ENCODE measurements around the gene LTBP3. TPM values are rescaled to one million over a fixed set of nuclear protein-coding genes. Genes with fewer than 3 reads are reported as not detected.

Gene LTBP3
- total and polyA plus RNA-seq, 5 donors from 2014 or later, result 9.2 to 132 (median 14.6) TPM

DNA sequence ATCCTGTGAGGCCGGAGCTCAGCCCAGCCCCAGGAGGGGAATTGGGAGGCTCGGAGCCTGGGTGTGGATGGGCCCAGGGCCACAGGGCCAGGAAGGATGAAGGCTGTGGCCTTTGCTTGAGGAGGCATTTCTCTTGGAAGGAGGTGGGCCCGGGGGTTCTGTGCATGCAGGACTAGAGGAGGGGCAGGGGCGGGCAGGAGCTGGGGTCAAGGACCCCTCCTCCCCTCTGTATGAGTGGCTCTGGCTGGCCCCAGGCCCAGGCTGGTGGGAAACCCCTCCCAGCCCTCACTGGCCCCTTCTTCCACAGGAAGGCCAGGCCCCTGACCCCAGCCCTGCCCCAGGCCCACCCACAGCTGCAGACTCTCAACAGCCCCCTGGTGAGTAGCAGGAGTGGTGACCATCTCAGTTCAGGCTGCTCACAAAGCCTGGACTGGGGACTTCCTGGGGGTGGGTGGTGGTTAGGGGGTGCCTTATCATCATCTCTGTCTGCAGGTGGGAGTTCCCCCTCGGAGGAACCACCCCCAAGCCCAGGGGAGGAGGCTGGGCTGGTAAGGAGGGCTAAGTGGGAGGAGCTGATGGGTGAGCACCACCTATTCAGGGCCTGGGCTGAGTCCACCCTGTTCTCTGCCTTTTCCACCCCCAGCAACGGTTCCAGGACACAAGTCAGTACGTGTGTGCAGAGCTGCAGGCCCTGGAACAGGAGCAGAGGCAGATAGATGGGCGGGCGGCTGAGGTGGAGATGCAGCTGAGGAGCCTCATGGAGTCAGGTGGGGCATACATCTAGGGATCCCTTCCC lies 31.5 kb upstream of the LTBP3 start:
- H3K36me3 ChIP-seq (ENCODE audit: control insufficient read depth, insufficient read depth, low read length), result peaks cover 14% of the 10 kb centered on the region
- peaks cover 19% of the 10 kb centered on the region for H3K4me1 ChIP-seq (ENCODE audit: control insufficient read depth, insufficient read depth, low read length, poor library complexity, severe bottlenecking)
- H3K4me3 ChIP-seq (ENCODE audit: low read depth, low read length), result no peak overlapping the region
- ATAC-seq (ENCODE audit: low read depth in 2 of 2) (peak in 1 of 2 donors; percentile 6), DNase-seq (no peak)
- Mint-ChIP-seq H3K27ac (peak overlapping the region in 1 of 3 donors; percentile 66), H3K9me3 (no peaks in the 10 kb centered on the region), H3K27me3 (no peaks in the 10 kb centered on the region), H3K4me3 (no peak overlapping the region), H3K4me1 (peaks cover 0 to 33% (median 13%) of the 10 kb centered on the region in 4 donors), H3K36me3 (peaks cover 4% of the 10 kb centered on the region)
- H3K27ac ChIP-seq (ENCODE audit: insufficient read depth, low read length, poor library complexity, severe bottlenecking), result peak overlapping the region; percentile 23
- no peaks in the 10 kb centered on the region for H3K9me3 ChIP-seq (ENCODE audit: control insufficient read depth in 2 of 2, low read length in 2 of 2)
- H3K27me3 ChIP-seq (ENCODE audit: control insufficient read depth, insufficient read depth, low read length), result no peaks in the 10 kb centered on the region

DNA sequence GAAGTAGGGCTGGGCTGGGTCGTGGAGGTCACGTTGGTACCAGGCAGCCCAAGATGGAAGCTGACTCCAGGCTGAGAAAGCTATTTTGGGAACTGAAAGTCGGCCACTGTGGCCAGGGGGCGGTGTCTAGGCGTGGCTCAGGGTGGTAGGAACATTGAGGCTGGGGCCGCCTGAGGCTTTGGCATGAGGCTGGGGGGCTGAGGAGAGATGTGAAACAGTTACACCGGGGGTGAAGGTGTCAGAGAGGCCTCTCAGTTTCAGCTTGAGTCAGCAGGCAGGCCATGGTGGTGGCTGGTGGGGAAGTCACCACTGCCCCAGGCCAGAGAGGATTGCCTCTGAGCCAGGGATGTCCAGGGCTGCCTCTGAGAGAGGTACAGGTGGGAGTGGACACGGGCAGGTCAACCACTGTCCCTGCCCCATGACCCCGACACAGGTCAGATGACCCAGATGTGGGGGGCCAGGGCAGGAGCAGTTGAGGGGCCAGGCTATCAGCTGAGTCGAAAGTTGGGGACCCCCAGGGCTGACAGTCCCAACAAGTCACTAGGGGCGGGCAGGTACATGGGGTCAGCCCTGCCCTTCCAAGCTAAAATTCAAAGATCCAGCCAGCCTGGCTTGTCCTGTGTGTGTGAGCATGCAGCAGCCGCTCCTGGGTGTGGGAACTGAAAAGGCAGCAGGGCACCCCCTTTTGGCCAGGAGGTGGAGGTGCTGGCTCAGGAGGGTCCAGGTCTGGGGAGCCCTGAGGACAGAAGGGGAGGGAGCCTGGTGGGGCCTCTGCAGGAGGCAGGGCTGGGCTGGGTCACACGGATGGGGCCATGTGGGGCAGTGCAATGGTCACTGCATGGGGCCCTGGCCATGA lies 30.3 kb upstream of the LTBP3 start:
- H3K9me3 ChIP-seq (ENCODE audit: control insufficient read depth in 2 of 2, low read length in 2 of 2), result no peaks in the 10 kb centered on the region
- no peaks in the 10 kb centered on the region for H3K27me3 Mint-ChIP-seq
- peaks cover 0 to 25% (median 13%) of the 10 kb centered on the region in 4 donors for H3K4me1 Mint-ChIP-seq
- no peak overlapping the region for H3K4me3 ChIP-seq (ENCODE audit: low read depth, low read length)
- peaks cover 8% of the 10 kb centered on the region for H3K36me3 Mint-ChIP-seq
- ATAC-seq (ENCODE audit: low read depth in 2 of 2) (peak; percentile 83 to 90), DNase-seq (peak; percentile 62 to 85 (median 79))
- H3K27ac Mint-ChIP-seq, result peak overlapping the region; percentile 87 to 88 (median 87)
- no peaks in the 10 kb centered on the region for H3K27me3 ChIP-seq (ENCODE audit: control insufficient read depth, insufficient read depth, low read length)
- H3K4me3 Mint-ChIP-seq, result no peak overlapping the region
- H3K36me3 ChIP-seq (ENCODE audit: control insufficient read depth, insufficient read depth, low read length), result peaks cover 21% of the 10 kb centered on the region
- peak overlapping the region; percentile 60 for H3K27ac ChIP-seq (ENCODE audit: insufficient read depth, low read length, poor library complexity, severe bottlenecking)
- peaks cover 19% of the 10 kb centered on the region for H3K4me1 ChIP-seq (ENCODE audit: control insufficient read depth, insufficient read depth, low read length, poor library complexity, severe bottlenecking)
- no peaks in the 10 kb centered on the region for H3K9me3 Mint-ChIP-seq

DNA sequence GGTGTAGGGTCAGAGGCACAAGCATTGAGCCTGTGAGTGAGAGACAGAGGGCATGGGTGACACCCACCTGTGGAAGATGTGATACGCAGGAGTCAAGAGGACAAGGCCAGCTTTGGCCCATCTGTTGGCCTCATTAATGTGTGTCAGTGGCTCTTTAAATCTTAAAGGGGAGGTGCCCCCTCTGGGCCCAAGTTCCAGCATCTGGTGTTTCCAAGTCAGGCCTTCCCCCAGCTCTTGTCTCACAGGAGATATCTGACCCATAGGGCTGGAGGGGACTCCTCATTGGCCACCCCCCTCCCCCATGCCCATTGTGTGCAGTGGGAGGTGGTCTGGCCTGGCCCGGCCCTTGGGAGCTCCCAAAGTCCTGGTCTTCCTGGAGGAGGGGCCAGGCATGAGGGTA lies 28.5 kb upstream of the LTBP3 start:
- no peak for ATAC-seq (ENCODE audit: low read depth in 2 of 2)
- H3K4me1 Mint-ChIP-seq, result peaks cover 0 to 34% (median 20%) of the 10 kb centered on the region in 4 donors
- Histone ChIP-seq H3K36me3 (ENCODE audit: control insufficient read depth, insufficient read depth, low read length) (peaks cover 20% of the 10 kb centered on the region), H3K4me1 (ENCODE audit: control insufficient read depth, insufficient read depth, low read length, poor library complexity, severe bottlenecking) (peaks cover 19% of the 10 kb centered on the region), H3K4me3 (ENCODE audit: low read depth, low read length) (no peak overlapping the region), H3K9me3 (ENCODE audit: control insufficient read depth in 2 of 2, low read length in 2 of 2) (no peaks in the 10 kb centered on the region), H3K27me3 (ENCODE audit: control insufficient read depth, insufficient read depth, low read length) (no peaks in the 10 kb centered on the region), H3K27ac (ENCODE audit: insufficient read depth, low read length, poor library complexity, severe bottlenecking) (no peak overlapping the region)
- H3K9me3 Mint-ChIP-seq, result no peaks in the 10 kb centered on the region
- H3K36me3 Mint-ChIP-seq, result peaks cover 19% of the 10 kb centered on the region
- H3K27ac Mint-ChIP-seq, result peak overlapping the region in 2 of 3 donors; percentile 38 to 81
- DNase-seq, result no peak
- H3K4me3 Mint-ChIP-seq, result no peak overlapping the region
- no peaks in the 10 kb centered on the region for H3K27me3 Mint-ChIP-seq

DNA sequence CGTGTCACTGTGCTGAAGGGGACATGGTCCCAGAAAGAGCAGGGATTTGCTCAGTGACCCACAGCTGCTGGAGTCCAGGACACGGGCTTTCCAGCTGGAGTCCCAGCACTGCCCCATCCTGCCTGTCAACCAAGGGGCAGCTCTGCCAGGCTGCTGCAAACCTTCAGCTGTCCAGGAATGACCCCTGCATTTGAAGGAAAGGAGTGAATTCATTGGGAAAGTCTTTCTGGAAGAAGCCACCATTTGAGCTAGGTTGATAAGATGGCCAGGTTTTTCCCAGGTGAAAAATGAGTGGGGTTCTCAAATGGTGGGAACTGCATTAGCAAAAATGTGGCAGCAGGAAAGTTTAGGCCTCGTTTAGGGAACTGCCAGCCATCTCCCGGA lies 28.1 kb upstream of the LTBP3 start:
- peaks cover 19% of the 10 kb centered on the region for H3K4me1 ChIP-seq (ENCODE audit: control insufficient read depth, insufficient read depth, low read length, poor library complexity, severe bottlenecking)
- H3K4me3 ChIP-seq (ENCODE audit: low read depth, low read length), result no peak overlapping the region
- H3K27me3 ChIP-seq (ENCODE audit: control insufficient read depth, insufficient read depth, low read length), result no peaks in the 10 kb centered on the region
- peaks cover 22% of the 10 kb centered on the region for H3K36me3 ChIP-seq (ENCODE audit: control insufficient read depth, insufficient read depth, low read length)
- H3K36me3 Mint-ChIP-seq, result peaks cover 19% of the 10 kb centered on the region
- DNase-seq, result no peak
- H3K4me3 Mint-ChIP-seq, result no peak overlapping the region
- H3K4me1 Mint-ChIP-seq, result peaks cover 0 to 34% (median 21%) of the 10 kb centered on the region in 4 donors
- peak overlapping the region in 2 of 3 donors; percentile 75 to 81 for H3K27ac Mint-ChIP-seq
- no peak overlapping the region for H3K27ac ChIP-seq (ENCODE audit: insufficient read depth, low read length, poor library complexity, severe bottlenecking)
- H3K9me3 Mint-ChIP-seq, result no peaks in the 10 kb centered on the region
- no peaks in the 10 kb centered on the region for H3K27me3 Mint-ChIP-seq
- no peaks in the 10 kb centered on the region for H3K9me3 ChIP-seq (ENCODE audit: control insufficient read depth in 2 of 2, low read length in 2 of 2)
- no peak for ATAC-seq (ENCODE audit: low read depth in 2 of 2)

GRCh38 chr11:65585396-65586246 lies 27.5 kb upstream of the LTBP3 start:
- no peaks in the 10 kb centered on the region for H3K27me3 ChIP-seq (ENCODE audit: control insufficient read depth, insufficient read depth, low read length)
- ATAC-seq (ENCODE audit: low read depth in 2 of 2) (no peak), DNase-seq (no peak)
- peaks cover 19% of the 10 kb centered on the region for H3K4me1 ChIP-seq (ENCODE audit: control insufficient read depth, insufficient read depth, low read length, poor library complexity, severe bottlenecking)
- no peaks in the 10 kb centered on the region for H3K9me3 ChIP-seq (ENCODE audit: control insufficient read depth in 2 of 2, low read length in 2 of 2)
- H3K9me3 Mint-ChIP-seq, result no peaks in the 10 kb centered on the region
- peak overlapping the region in 2 of 3 donors; percentile 75 to 81 for H3K27ac Mint-ChIP-seq
- H3K4me3 ChIP-seq (ENCODE audit: low read depth, low read length), result no peak overlapping the region
- H3K36me3 Mint-ChIP-seq, result peaks cover 18% of the 10 kb centered on the region
- H3K27ac ChIP-seq (ENCODE audit: insufficient read depth, low read length, poor library complexity, severe bottlenecking), result no peak overlapping the region
- H3K4me1 Mint-ChIP-seq, result peaks cover 0 to 34% (median 21%) of the 10 kb centered on the region in 4 donors
- no peaks in the 10 kb centered on the region for H3K27me3 Mint-ChIP-seq
- H3K36me3 ChIP-seq (ENCODE audit: control insufficient read depth, insufficient read depth, low read length), result peaks cover 26% of the 10 kb centered on the region
- no peak overlapping the region for H3K4me3 Mint-ChIP-seq

DNA sequence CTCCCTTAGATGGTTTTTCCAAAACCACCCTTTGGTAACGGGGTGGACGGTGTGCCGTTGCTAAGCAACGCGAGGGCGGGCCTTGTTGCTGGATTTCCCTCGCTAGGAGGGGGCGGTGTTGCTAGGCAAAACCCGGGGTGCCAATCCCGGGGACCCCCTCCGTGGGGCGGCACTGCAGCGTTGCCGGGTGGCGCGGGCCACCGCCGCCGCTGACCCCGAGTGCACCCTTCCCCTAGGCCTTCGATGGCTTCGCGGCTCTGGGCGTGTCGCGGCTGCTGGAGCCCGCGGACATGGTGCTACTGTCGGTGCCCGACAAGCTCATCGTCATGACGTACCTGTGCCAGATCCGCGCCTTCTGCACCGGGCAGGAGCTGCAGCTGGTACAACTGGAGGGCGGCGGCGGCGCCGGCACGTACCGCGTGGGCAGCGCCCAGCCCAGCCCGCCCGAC lies 26.6 kb upstream of the LTBP3 start:
- ATAC-seq (ENCODE audit: low read depth in 2 of 2) (no peak), DNase-seq (no peak)
- H3K9me3 Mint-ChIP-seq, result no peaks in the 10 kb centered on the region
- H3K9me3 ChIP-seq (ENCODE audit: control insufficient read depth in 2 of 2, low read length in 2 of 2), result no peaks in the 10 kb centered on the region
- H3K36me3 ChIP-seq (ENCODE audit: control insufficient read depth, insufficient read depth, low read length), result peaks cover 27% of the 10 kb centered on the region
- no peak overlapping the region for H3K4me3 Mint-ChIP-seq
- H3K4me1 ChIP-seq (ENCODE audit: control insufficient read depth, insufficient read depth, low read length, poor library complexity, severe bottlenecking), result peaks cover 19% of the 10 kb centered on the region
- H3K27me3 ChIP-seq (ENCODE audit: control insufficient read depth, insufficient read depth, low read length), result no peaks in the 10 kb centered on the region
- H3K4me1 Mint-ChIP-seq, result peaks cover 0 to 34% (median 21%) of the 10 kb centered on the region in 4 donors
- no peak overlapping the region for H3K27ac Mint-ChIP-seq
- no peaks in the 10 kb centered on the region for H3K27me3 Mint-ChIP-seq
- H3K4me3 ChIP-seq (ENCODE audit: low read depth, low read length), result no peak overlapping the region
- peaks cover 19% of the 10 kb centered on the region for H3K36me3 Mint-ChIP-seq
- no peak overlapping the region for H3K27ac ChIP-seq (ENCODE audit: insufficient read depth, low read length, poor library complexity, severe bottlenecking)

GRCh38 chr11:65584106-65584505 lies 25.9 kb upstream of the LTBP3 start:
- Mint-ChIP-seq H3K27me3 (no peaks in the 10 kb centered on the region), H3K4me1 (peaks cover 0 to 36% (median 21%) of the 10 kb centered on the region in 4 donors), H3K9me3 (no peaks in the 10 kb centered on the region), H3K27ac (peak overlapping the region in 1 of 3 donors; percentile 56), H3K36me3 (peaks cover 19% of the 10 kb centered on the region), H3K4me3 (no peak overlapping the region)
- Histone ChIP-seq H3K4me1 (ENCODE audit: control insufficient read depth, insufficient read depth, low read length, poor library complexity, severe bottlenecking) (peaks cover 15% of the 10 kb centered on the region), H3K27ac (ENCODE audit: insufficient read depth, low read length, poor library complexity, severe bottlenecking) (no peak overlapping the region), H3K36me3 (ENCODE audit: control insufficient read depth, insufficient read depth, low read length) (peaks cover 33% of the 10 kb centered on the region), H3K9me3 (ENCODE audit: control insufficient read depth in 2 of 2, low read length in 2 of 2) (no peaks in the 10 kb centered on the region), H3K27me3 (ENCODE audit: control insufficient read depth, insufficient read depth, low read length) (no peaks in the 10 kb centered on the region), H3K4me3 (ENCODE audit: low read depth, low read length) (no peak overlapping the region)
- no peak for ATAC-seq (ENCODE audit: low read depth in 2 of 2)
- no peak for DNase-seq
